ENCODE measurements around the gene NAGLU. TPM values are rescaled to one million over a fixed set of nuclear protein-coding genes. Genes with fewer than 3 reads are reported as not detected.

NAGLU gene
- total and polyA plus RNA-seq, 2 donors from 2014 or later: 37.5 to 52.7 TPM

GRCh38 chr17:42509841-42510240, 26.2 kb upstream of the NAGLU start:
- no peak overlapping the region for H3K9ac ChIP-seq (ENCODE audit: low read length in 3 of 3)
- H3K4me1 ChIP-seq (ENCODE audit: control insufficient read depth in 2 of 3, insufficient read depth in 2 of 3, low read depth in 1 of 3, low read length in 3 of 3): peaks cover 0 to 20% (median 15%) of the 10 kb centered on the region in 3 donors
- H3K9me3 ChIP-seq (ENCODE audit: control insufficient read depth in 2 of 3, insufficient read depth in 1 of 3, low read length in 3 of 3): no peaks in the 10 kb centered on the region
- H3K27me3 ChIP-seq (ENCODE audit: control insufficient read depth, insufficient read depth, low read length): no peaks in the 10 kb centered on the region
- H3K4me3 ChIP-seq (ENCODE audit: low read length in 3 of 3): no peak overlapping the region
- intact Hi-C loops (cut with DNase I): loop anchor here (10.0 kb wide), 1 partner anchor 85 kb away; the partner anchor contains the start of gene CAVIN1
- no peak for TF ChIP-seq CTCF (IDR thresholded peaks at IDR 0.05; ENCODE audit: borderline replicate concordance, extremely low read depth, insufficient read depth)
- H3K27ac ChIP-seq (ENCODE audit: low read depth in 2 of 2, low read length in 2 of 2): no peak overlapping the region
- peaks cover 2 to 41% (median 29%) of the 10 kb centered on the region in 3 donors for H3K36me3 ChIP-seq (ENCODE audit: control insufficient read depth in 2 of 3, insufficient read depth in 3 of 3, low read length in 3 of 3)
- DNase-seq: no peak
- FAIRE-seq: no peak

- Histone ChIP-seq H3K9me3 (ENCODE audit: control insufficient read depth in 2 of 3, insufficient read depth in 1 of 3, low read length in 3 of 3) (no peaks in the 10 kb centered on the region), H3K36me3 (ENCODE audit: control insufficient read depth in 2 of 3, insufficient read depth in 3 of 3, low read length in 3 of 3) (peaks cover 2 to 44% (median 32%) of the 10 kb centered on the region in 3 donors), H3K27ac (ENCODE audit: low read depth in 2 of 2, low read length in 2 of 2) (peak overlapping the region; percentile 84 to 95), H3K27me3 (ENCODE audit: control insufficient read depth, insufficient read depth, low read length) (no peaks in the 10 kb centered on the region), H3K4me1 (ENCODE audit: control insufficient read depth in 2 of 3, insufficient read depth in 2 of 3, low read depth in 1 of 3, low read length in 3 of 3) (peaks cover 0 to 25% (median 20%) of the 10 kb centered on the region in 3 donors), H3K4me3 (ENCODE audit: low read length in 3 of 3) (no peak overlapping the region), H3K9ac (ENCODE audit: low read length in 3 of 3) (peak overlapping the region in 1 of 3 donors; percentile 59)
- intact Hi-C loops (cut with DNase I): loop anchor here (10.0 kb wide), 1 partner anchor 87 kb away; the partner anchor contains the start of gene CAVIN1
- FAIRE-seq (no peak), DNase-seq (no peak)
- TF ChIP-seq CTCF (IDR thresholded peaks at IDR 0.05; ENCODE audit: borderline replicate concordance, extremely low read depth, insufficient read depth): no peak
These were observed 23.8 kb upstream of the NAGLU start for GRCh38 chr17:42512246-42512645.

GRCh38 chr17:42512733-42513251, 23.2 kb upstream of the NAGLU start:
- Histone ChIP-seq H3K27me3 (ENCODE audit: control insufficient read depth, insufficient read depth, low read length) (no peaks in the 10 kb centered on the region), H3K9me3 (ENCODE audit: control insufficient read depth in 2 of 3, insufficient read depth in 1 of 3, low read length in 3 of 3) (no peaks in the 10 kb centered on the region), H3K4me3 (ENCODE audit: low read length in 3 of 3) (no peak overlapping the region), H3K4me1 (ENCODE audit: control insufficient read depth in 2 of 3, insufficient read depth in 2 of 3, low read depth in 1 of 3, low read length in 3 of 3) (peaks cover under 1 to 30% (median 22%) of the 10 kb centered on the region in 3 donors), H3K27ac (ENCODE audit: low read depth in 2 of 2, low read length in 2 of 2) (peak overlapping the region; percentile 84 to 95), H3K9ac (ENCODE audit: low read length in 3 of 3) (peak overlapping the region in 1 of 3 donors; percentile 25), H3K36me3 (ENCODE audit: control insufficient read depth in 2 of 3, insufficient read depth in 3 of 3, low read length in 3 of 3) (peaks cover 2 to 44% (median 30%) of the 10 kb centered on the region in 3 donors)
- DNase-seq (no peak), FAIRE-seq (no peak)
- intact Hi-C loops (cut with DNase I): loop anchor here (10.0 kb wide), 1 partner anchor 88 kb away; the partner anchor contains the start of gene CAVIN1
- no peak for TF ChIP-seq CTCF (IDR thresholded peaks at IDR 0.05; ENCODE audit: borderline replicate concordance, extremely low read depth, insufficient read depth)

Measured in kidney (tissue), 14 donors.